Neural progenitor cell (in vitro differentiated cells): ENCODE results near the gene ENPP6. TPM values are rescaled to one million over a fixed set of nuclear protein-coding genes. Genes with fewer than 3 reads are reported as not detected.

Source experiments
- DNase-seq: peaks from one replicate; pipeline ENCODE4 v3.0.0-alpha.2; 2016; ENCODE audit warnings: low spot score
- H2AFZ ChIP-seq: fragments of 200-600 bp; sonication (generic); replicated peaks from 2 replicates; pipeline ENCODE4 v1.6.1; 2016; ENCODE audit warnings: antibody characterized with exemption
- H3F3A ChIP-seq: fragments of 200-600 bp; sonication (generic); 2 replicates; pipeline ENCODE4 v1.6.1; 2016; ENCODE audit warnings: antibody characterized with exemption, low read depth
- H3K27ac ChIP-seq: fragments of 200-600 bp; sonication (generic); 2 replicates; pipeline ENCODE4 v1.5.1; 2016; ENCODE audit warnings: mild to moderate bottlenecking
- H3K27me3 ChIP-seq: fragments of 200-600 bp; sonication (generic); 2 replicates; pipeline ENCODE4 v1.6.1; 2016; ENCODE audit warnings: mild to moderate bottlenecking, moderate library complexity
- H3K36me3 ChIP-seq: fragments of 200-600 bp; sonication (generic); 2 replicates; pipeline ENCODE4 v1.5.1; 2016
- H3K4me1 ChIP-seq: fragments of 200-600 bp; sonication (generic); 2 replicates; pipeline ENCODE4 v1.6.1; 2016; ENCODE audit warnings: mixed run types
- H3K4me2 ChIP-seq: fragments of 200-600 bp; sonication (generic); 2 replicates; pipeline ENCODE4 v1.6.1; 2016
- H3K4me3 ChIP-seq: fragments of 200-600 bp; sonication (generic); 2 replicates; pipeline ENCODE4 v1.5.1; 2016
- H3K79me2 ChIP-seq: fragments of 200-600 bp; sonication (generic); 2 replicates; pipeline ENCODE4 v1.6.1; 2016; ENCODE audit warnings: low read depth
- H3K9ac ChIP-seq: fragments of 200-600 bp; sonication (generic); 2 replicates; pipeline ENCODE4 v1.6.1; 2016
- H3K9me3 ChIP-seq: fragments of 200-600 bp; sonication (generic); 2 replicates; pipeline ENCODE4 v1.5.1; 2016; ENCODE audit warnings: low read depth
- H4K20me1 ChIP-seq: fragments of 200-600 bp; sonication (generic); 2 replicates; pipeline ENCODE4 v1.6.1; 2016; ENCODE audit warnings: low read depth
- H3K27ac Mint-ChIP-seq: 3 replicates; pipeline ENCODE4 v1.8.0; 2021; ENCODE audit warnings: mixed read lengths
- H3K27me3 Mint-ChIP-seq: 2 replicates; pipeline ENCODE4 v1.8.0; 2022; ENCODE audit warnings: low read depth, mild to moderate bottlenecking, inconsistent platforms, moderate library complexity, mixed read lengths; ENCODE audit not compliant: insufficient read depth
- H3K36me3 Mint-ChIP-seq: 3 replicates; pipeline ENCODE4 v1.8.0; 2021; ENCODE audit warnings: mixed read lengths
- H3K4me1 Mint-ChIP-seq: 3 replicates; pipeline ENCODE4 v1.8.0; 2021; ENCODE audit warnings: mixed read lengths
- H3K4me3 Mint-ChIP-seq: 3 replicates; pipeline ENCODE4 v1.8.0; 2021; ENCODE audit warnings: mild to moderate bottlenecking, moderate library complexity, mixed read lengths
- H3K9me3 Mint-ChIP-seq: 3 replicates; pipeline ENCODE4 v1.8.0; 2020; ENCODE audit warnings: mixed read lengths
- EZH2 ChIP-seq: fragments of 200-600 bp; sonication (generic); IDR thresholded peaks from 2 replicates; pipeline ENCODE4 v1.6.1; 2017; ENCODE audit warnings: antibody characterized with exemption, mild to moderate bottlenecking, moderate library complexity
- EZH2phosphoT487 ChIP-seq: fragments of 200-600 bp; sonication (generic); IDR thresholded peaks from 2 replicates; pipeline ENCODE4 v1.6.1; 2017; ENCODE audit warnings: antibody characterized with exemption
- total RNA-seq: library from RNA; depleted of rRNA; stranded (reverse); fragments of >200 nt; gene quantifications from 2 replicates; pipeline ENCODE4 v1.2.3, GENCODE V29; 2015; ENCODE audit warnings: low replicate concordance
- TF ChIP-seq, protein P1 (sequence below): fragments of 200-600 bp; sonication (generic); IDR thresholded peaks from 2 replicates; pipeline ENCODE4 v1.5.1; 2017; ENCODE audit warnings: antibody characterized with exemption, mild to moderate bottlenecking

The ENPP6 gene
- total RNA-seq, 1 donor from 2014 or later = not detected

DNA sequence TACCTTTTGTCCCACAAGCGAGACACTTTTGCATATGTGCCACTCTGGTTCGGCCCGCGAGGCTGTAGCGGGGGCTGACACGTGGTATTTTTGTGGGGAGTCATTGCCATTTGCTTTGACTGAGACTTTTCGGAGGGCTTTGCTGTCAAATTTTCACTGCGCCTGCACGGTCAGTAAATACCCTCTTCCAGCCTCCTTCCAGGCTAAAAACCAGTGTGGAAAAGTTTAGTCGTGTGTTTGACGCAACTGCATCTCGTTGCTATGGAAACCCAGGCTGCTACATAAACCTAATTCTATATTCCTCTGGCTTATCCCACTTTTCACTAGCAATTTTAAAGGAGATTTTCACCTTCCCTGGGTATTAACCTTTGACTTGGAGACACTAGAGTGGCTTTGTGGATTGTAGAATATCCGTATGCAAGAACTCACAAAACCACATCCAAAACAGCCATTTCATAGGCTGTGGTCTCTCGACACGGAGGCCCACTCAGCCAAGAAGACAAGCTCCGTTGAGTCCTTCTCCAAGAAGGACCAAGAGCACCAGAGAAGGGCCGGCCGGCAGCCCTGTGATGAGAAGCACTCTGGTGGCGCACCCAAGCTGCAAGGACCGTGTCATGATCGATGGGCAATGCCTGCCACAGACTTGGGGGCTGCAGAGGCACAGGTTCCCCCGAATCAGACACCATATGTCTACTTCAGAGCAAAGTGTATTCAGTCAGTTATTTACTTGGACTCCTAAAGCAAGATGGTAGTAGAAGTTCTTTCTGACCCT, 38.4 kb upstream of the ENPP6 start:
- no peaks in the 10 kb centered on the region for H4K20me1 ChIP-seq
- peak overlapping the region; percentile 54 for H3K27ac Mint-ChIP-seq
- peaks cover 2% of the 10 kb centered on the region for H3K9me3 Mint-ChIP-seq

GRCh38 chr4:184255361-184255760, 37.7 kb upstream of the ENPP6 start:
- Histone ChIP-seq H3K36me3 (no peaks in the 10 kb centered on the region), H3K4me2 (no peak overlapping the region), H3F3A (no peaks in the 10 kb centered on the region), H3K79me2 (no peaks in the 10 kb centered on the region), H3K4me1 (peaks cover 5% of the 10 kb centered on the region), H3K4me3 (no peak overlapping the region), H2AFZ (peak overlapping the region; percentile 95), H4K20me1 (no peaks in the 10 kb centered on the region), H3K9me3 (no peaks in the 10 kb centered on the region), H3K27ac (no peak overlapping the region), H3K9ac (no peak overlapping the region), H3K27me3 (no peaks in the 10 kb centered on the region)
- H3K27me3 Mint-ChIP-seq = peaks cover 8% of the 10 kb centered on the region
- TF ChIP-seq, protein P1, sequence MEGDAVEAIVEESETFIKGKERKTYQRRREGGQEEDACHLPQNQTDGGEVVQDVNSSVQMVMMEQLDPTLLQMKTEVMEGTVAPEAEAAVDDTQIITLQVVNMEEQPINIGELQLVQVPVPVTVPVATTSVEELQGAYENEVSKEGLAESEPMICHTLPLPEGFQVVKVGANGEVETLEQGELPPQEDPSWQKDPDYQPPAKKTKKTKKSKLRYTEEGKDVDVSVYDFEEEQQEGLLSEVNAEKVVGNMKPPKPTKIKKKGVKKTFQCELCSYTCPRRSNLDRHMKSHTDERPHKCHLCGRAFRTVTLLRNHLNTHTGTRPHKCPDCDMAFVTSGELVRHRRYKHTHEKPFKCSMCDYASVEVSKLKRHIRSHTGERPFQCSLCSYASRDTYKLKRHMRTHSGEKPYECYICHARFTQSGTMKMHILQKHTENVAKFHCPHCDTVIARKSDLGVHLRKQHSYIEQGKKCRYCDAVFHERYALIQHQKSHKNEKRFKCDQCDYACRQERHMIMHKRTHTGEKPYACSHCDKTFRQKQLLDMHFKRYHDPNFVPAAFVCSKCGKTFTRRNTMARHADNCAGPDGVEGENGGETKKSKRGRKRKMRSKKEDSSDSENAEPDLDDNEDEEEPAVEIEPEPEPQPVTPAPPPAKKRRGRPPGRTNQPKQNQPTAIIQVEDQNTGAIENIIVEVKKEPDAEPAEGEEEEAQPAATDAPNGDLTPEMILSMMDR = no peak
- TF ChIP-seq EZH2phosphoT487 = no peak
- TF ChIP-seq EZH2 = no peak
- H3K4me3 Mint-ChIP-seq = no peak overlapping the region
- peak; percentile 21 for DNase-seq
- H3K36me3 Mint-ChIP-seq = no peaks in the 10 kb centered on the region
- peaks cover 4% of the 10 kb centered on the region for H3K9me3 Mint-ChIP-seq
- no peak overlapping the region for H3K27ac Mint-ChIP-seq
- H3K4me1 Mint-ChIP-seq = peaks cover 11% of the 10 kb centered on the region

More for the DNA sequence above, 38.4 kb upstream of the ENPP6 start:
- H3K36me3 Mint-ChIP-seq = no peaks in the 10 kb centered on the region
- H3K27ac ChIP-seq = no peak overlapping the region
- H3K27me3 Mint-ChIP-seq = peaks cover 8% of the 10 kb centered on the region
- no peak for DNase-seq
- no peaks in the 10 kb centered on the region for H3K79me2 ChIP-seq
- peaks cover 11% of the 10 kb centered on the region for H3K4me1 Mint-ChIP-seq
- H3K36me3 ChIP-seq = no peaks in the 10 kb centered on the region
- no peaks in the 10 kb centered on the region for H3K9me3 ChIP-seq
- no peak overlapping the region for H3K4me3 Mint-ChIP-seq
- peak overlapping the region; percentile 95 for H2AFZ ChIP-seq
- TF ChIP-seq, protein P1 = no peak
- TF ChIP-seq EZH2 = no peak
- no peak for TF ChIP-seq EZH2phosphoT487
- no peak overlapping the region for H3K4me3 ChIP-seq
- H3F3A ChIP-seq = no peaks in the 10 kb centered on the region
- no peak overlapping the region for H3K9ac ChIP-seq
- H3K27me3 ChIP-seq = no peaks in the 10 kb centered on the region
- peaks cover 5% of the 10 kb centered on the region for H3K4me1 ChIP-seq
- H3K4me2 ChIP-seq = no peak overlapping the region

- no peaks in the 10 kb centered on the region for H3K27me3 ChIP-seq
- H3K27ac Mint-ChIP-seq = no peak overlapping the region
- no peak overlapping the region for H2AFZ ChIP-seq
- no peak overlapping the region for H3K27ac ChIP-seq
- H3K4me3 ChIP-seq = no peak overlapping the region
- H3K4me1 ChIP-seq = peaks cover 5% of the 10 kb centered on the region
- H4K20me1 ChIP-seq = no peaks in the 10 kb centered on the region
- no peak overlapping the region for H3K4me2 ChIP-seq
- no peak for DNase-seq
- H3K4me1 Mint-ChIP-seq = peaks cover 11% of the 10 kb centered on the region
- no peaks in the 10 kb centered on the region for H3K79me2 ChIP-seq
- H3F3A ChIP-seq = no peaks in the 10 kb centered on the region
- H3K36me3 Mint-ChIP-seq = no peaks in the 10 kb centered on the region
- H3K9me3 Mint-ChIP-seq = peaks cover 4% of the 10 kb centered on the region
- H3K27me3 Mint-ChIP-seq = peaks cover 3% of the 10 kb centered on the region
- no peaks in the 10 kb centered on the region for H3K36me3 ChIP-seq
- H3K4me3 Mint-ChIP-seq = no peak overlapping the region
- TF ChIP-seq, protein P1 = no peak
- TF ChIP-seq EZH2 (no peak), EZH2phosphoT487 (no peak)
- H3K9me3 ChIP-seq = no peaks in the 10 kb centered on the region
- H3K9ac ChIP-seq = no peak overlapping the region
These were observed 35.4 kb upstream of the ENPP6 start for GRCh38 chr4:184253072-184253420.
